GM12891 (cell line): Measurements from ENCODE around the gene ST6GAL1.

Source experiments
- DNase-seq: peaks from one replicate; pipeline ENCODE4 v3.0.0; 2011; ENCODE audit warnings: low spot score; ENCODE audit not compliant: insufficient read length
- FAIRE-seq: peaks from 2 replicates; lab custom pipeline; 2011; peaks lifted over from hg19 to GRCh38; lab: Jason Lieb, UNC
- PAX5 ChIP-seq: IDR thresholded peaks from 2 replicates; pipeline ENCODE4 v1.6.1; 2011; ENCODE audit warnings: low read length, moderate library complexity, mild to moderate bottlenecking; ENCODE audit not compliant: insufficient read depth, severe bottlenecking
- POLR2A ChIP-seq: IDR thresholded peaks from 2 replicates; pipeline ENCODE4 v1.6.1; 2011; ENCODE audit warnings: low read depth, low read length, control low read depth
- POLR2AphosphoS5 ChIP-seq: IDR thresholded peaks from 2 replicates; pipeline ENCODE4 v1.6.1; 2011; ENCODE audit warnings: low read depth, low read length, control low read depth
- POU2F2 ChIP-seq: IDR thresholded peaks from 2 replicates; pipeline ENCODE4 v1.6.1; 2011; ENCODE audit warnings: low read depth, mild to moderate bottlenecking, control low read depth, low read length, moderate library complexity
- SPI1 ChIP-seq: IDR thresholded peaks from 2 replicates; pipeline ENCODE4 v1.6.1; 2011; ENCODE audit warnings: low read depth, low read length, control low read depth
- TAF1 ChIP-seq: IDR thresholded peaks from 2 replicates; pipeline ENCODE4 v1.6.1; 2011; ENCODE audit warnings: low read depth, low read length, control low read depth

Gene ST6GAL1

GRCh38 chr3:187086831-187087230 lies 156.5 kb downstream of the ST6GAL1 start:
- DNase-seq = no peak
- no peak for FAIRE-seq
- TF ChIP-seq TAF1 (no peak), POU2F2 (no peak), PAX5 (no peak), POLR2AphosphoS5 (no peak), SPI1 (no peak), POLR2A (no peak)

GRCh38 chr3:187088701-187089100 lies 158.4 kb downstream of the ST6GAL1 start:
- no peak for DNase-seq
- TF ChIP-seq PAX5 = no peak
- TF ChIP-seq TAF1 = no peak
- TF ChIP-seq POU2F2 = no peak
- no peak for TF ChIP-seq POLR2AphosphoS5
- TF ChIP-seq POLR2A = no peak
- TF ChIP-seq SPI1 = no peak
- no peak for FAIRE-seq

DNA sequence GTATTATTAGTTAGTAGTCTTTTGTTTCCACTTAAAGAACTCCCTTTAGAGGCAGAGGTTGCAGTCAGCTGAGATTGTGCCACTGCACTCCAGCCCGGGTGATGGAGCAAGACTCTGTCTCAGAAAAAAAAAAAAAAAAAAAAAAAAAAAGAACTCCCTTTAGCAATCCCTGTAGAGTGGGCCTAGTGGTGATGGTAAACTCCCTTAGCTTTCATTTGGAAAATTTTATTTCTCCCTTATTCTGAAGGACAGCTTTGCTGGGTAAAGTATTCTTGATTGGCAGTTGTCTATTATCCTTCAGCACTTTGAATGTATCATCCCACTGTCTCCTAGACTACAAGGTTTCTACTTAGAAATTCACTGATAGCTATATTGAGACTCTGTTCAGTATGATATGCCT lies 163.0 kb downstream of the ST6GAL1 start:
- TF ChIP-seq POLR2AphosphoS5 = no peak
- no peak for TF ChIP-seq POLR2A
- no peak for TF ChIP-seq PAX5
- TF ChIP-seq SPI1 = no peak
- no peak for TF ChIP-seq POU2F2
- no peak for TF ChIP-seq TAF1
- no peak for FAIRE-seq
- DNase-seq = no peak

DNA sequence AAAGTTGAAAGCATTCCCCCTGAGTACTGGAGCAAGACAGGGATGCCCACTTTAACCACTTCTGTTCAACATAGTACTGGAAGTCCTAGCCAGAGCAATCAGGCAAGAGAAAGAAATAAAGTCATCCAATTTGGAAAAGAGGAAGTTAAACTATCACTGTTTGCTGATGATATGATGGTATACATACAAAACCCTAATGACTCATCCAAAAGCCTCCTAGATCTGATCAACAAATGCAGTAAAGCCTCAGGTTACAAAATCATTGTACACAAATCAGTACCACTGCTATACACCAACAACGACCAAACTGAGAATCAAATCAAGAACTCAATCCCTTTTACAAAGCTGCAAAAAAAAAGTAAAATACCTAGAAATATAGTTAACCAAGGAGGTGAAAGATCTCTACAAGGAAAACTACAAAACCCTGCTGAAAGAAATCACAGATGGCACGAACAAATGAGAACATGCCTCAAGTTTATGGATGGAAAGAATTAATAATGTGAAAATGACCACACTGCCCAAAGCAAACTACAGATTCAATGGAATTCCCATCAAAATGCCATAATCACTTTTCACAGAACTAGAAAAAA lies 168.7 kb downstream of the ST6GAL1 start:
- no peak for TF ChIP-seq POLR2A
- TF ChIP-seq POU2F2 = no peak
- TF ChIP-seq POLR2AphosphoS5 = no peak
- DNase-seq (no peak), FAIRE-seq (no peak)

- TF ChIP-seq POLR2A (no peak), TAF1 (no peak), SPI1 (no peak), POU2F2 (no peak), POLR2AphosphoS5 (no peak), PAX5 (no peak)
- FAIRE-seq (peak; percentile 69), DNase-seq (no peak)
These were observed 171.1 kb downstream of the ST6GAL1 start for GRCh38 chr3:187101184-187102072.

- DNase-seq (no peak), FAIRE-seq (no peak)
- TF ChIP-seq POLR2A (no peak), POLR2AphosphoS5 (no peak), SPI1 (no peak), POU2F2 (no peak)
These were observed 171.8 kb downstream of the ST6GAL1 start for GRCh38 chr3:187102073-187102634.

GRCh38 chr3:187103251-187103650 lies 172.9 kb downstream of the ST6GAL1 start:
- FAIRE-seq (no peak), DNase-seq (no peak)
- TF ChIP-seq POLR2AphosphoS5 (no peak), SPI1 (no peak), POLR2A (no peak)

DNA sequence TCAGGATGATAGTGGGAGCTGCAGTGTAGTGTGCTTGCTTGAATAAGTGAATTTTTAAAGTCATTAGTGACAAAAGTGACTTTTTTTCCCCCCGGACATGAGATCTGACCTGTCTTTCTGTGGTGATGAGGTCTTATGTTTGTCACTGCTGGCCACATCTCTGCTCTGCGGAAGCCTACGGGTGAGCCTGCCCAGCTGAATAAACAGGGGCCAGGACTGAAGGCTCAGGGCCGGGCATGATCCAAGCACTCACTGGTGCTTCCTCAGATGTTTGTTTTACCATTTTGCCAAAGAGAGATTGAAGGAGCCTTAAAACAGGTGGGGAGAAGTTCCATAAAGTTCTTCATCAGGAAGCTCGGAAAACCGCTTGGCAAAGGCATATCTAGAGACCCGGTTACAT lies 174.0 kb downstream of the ST6GAL1 start:
- FAIRE-seq (no peak), DNase-seq (no peak)
- TF ChIP-seq POLR2A (no peak), PAX5 (no peak), POU2F2 (no peak), POLR2AphosphoS5 (no peak), TAF1 (no peak), SPI1 (no peak)

DNA sequence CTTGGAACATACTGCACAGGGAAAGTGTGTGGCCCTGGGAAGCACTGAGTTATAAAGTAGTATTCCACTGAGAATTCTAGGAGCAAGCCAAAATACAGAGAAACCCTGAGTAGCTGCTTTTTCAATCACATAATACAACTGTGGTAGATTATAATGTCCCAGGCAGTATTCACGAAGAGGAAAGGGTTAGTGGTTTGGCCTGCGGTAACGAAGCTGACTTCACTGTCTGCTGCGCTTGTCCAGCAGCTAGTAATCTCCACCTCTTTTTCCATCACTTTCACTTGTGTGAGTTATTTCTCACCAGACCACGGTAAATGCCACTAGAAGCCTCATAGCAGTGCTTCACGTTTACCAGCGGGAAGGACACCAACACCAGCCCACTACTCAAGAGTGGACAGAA lies 174.6 kb downstream of the ST6GAL1 start:
- no peak for TF ChIP-seq PAX5
- TF ChIP-seq POLR2A = no peak
- TF ChIP-seq SPI1 = no peak
- FAIRE-seq = no peak

GRCh38 chr3:187105700-187106099 lies 175.4 kb downstream of the ST6GAL1 start:
- TF ChIP-seq SPI1 (no peak), TAF1 (no peak), PAX5 (no peak), POLR2A (no peak), POLR2AphosphoS5 (no peak), POU2F2 (no peak)
- no peak for FAIRE-seq

More for the DNA sequence above, 174.6 kb downstream of the ST6GAL1 start:
- no peak for DNase-seq

More at GRCh38 chr3:187105700-187106099, 175.4 kb downstream of the ST6GAL1 start:
- DNase-seq = no peak
